HepG2 (cell line): ENCODE results near the gene TOR4A. TPM values are rescaled to one million over a fixed set of nuclear protein-coding genes. Genes with fewer than 3 reads are reported as not detected.

Experiments
- ATRX ChIP-seq: sonication (generic); formaldehyde crosslinking; IDR thresholded peaks from 2 replicates; pipeline ENCODE4 v1.4.0; 2020; ENCODE audit warnings: missing genetic modification reagents, borderline replicate concordance
- KAT2B ChIP-seq: fragments of 150-350 bp; IDR thresholded peaks from 2 replicates; pipeline ENCODE4 v1.6.1; 2014; ENCODE audit warnings: low read depth, low read length, borderline replicate concordance
- KLF13 ChIP-seq: sonication (generic); formaldehyde crosslinking; IDR thresholded peaks from 2 replicates; pipeline ENCODE4 v1.4.0; 2020; ENCODE audit warnings: mild to moderate bottlenecking, missing genetic modification reagents
- KLF9 ChIP-seq: IDR thresholded peaks from 2 replicates; pipeline ENCODE4 v1.6.1; 2016; ENCODE audit warnings: low read depth
- POLR2AphosphoS2 ChIP-seq: IDR thresholded peaks from 2 replicates; pipeline ENCODE4 v1.6.1; 2011; ENCODE audit warnings: low read depth, low read length, improper control_type of control experiment
- SNAPC2 ChIP-seq: sonication (generic); formaldehyde crosslinking; IDR thresholded peaks from 2 replicates; pipeline ENCODE4 v1.8.1; 2022; ENCODE audit warnings: mild to moderate bottlenecking, missing genetic modification reagents
- TEF ChIP-seq: sonication (generic); formaldehyde crosslinking; IDR thresholded peaks from 2 replicates; pipeline ENCODE4 v1.5.0; 2020; ENCODE audit warnings: missing genetic modification reagents
- ZBTB40 ChIP-seq, 2 experiments: fragments of 450-650 bp in 1 of 2; sonication (generic) in 1 of 2; formaldehyde crosslinking in 1 of 2; IDR thresholded peaks; 2 replicates each; pipeline versions ENCODE4 v1.6.1 to v1.8.0; 2016 to 2022; ENCODE audit warnings: antibody characterized with exemption in 1 of 2, mild to moderate bottlenecking in 1 of 2, missing genetic modification reagents in 1 of 2
- ZFP36L2 ChIP-seq: sonication (generic); formaldehyde crosslinking; IDR thresholded peaks from 2 replicates; pipeline ENCODE4 v1.4.0; 2020; ENCODE audit warnings: missing genetic modification reagents
- ZNF207 ChIP-seq: fragments of 450-650 bp; IDR thresholded peaks from 2 replicates; pipeline ENCODE4 v1.6.1; 2016; ENCODE audit warnings: antibody characterized with exemption, borderline replicate concordance
- ZNF224 ChIP-seq: sonication (generic); formaldehyde crosslinking; IDR thresholded peaks from 2 replicates; pipeline ENCODE4 v1.5.0; 2020; ENCODE audit warnings: mild to moderate bottlenecking, missing genetic modification reagents
- ZNF317 ChIP-seq: sonication (generic); formaldehyde crosslinking; IDR thresholded peaks from 2 replicates; pipeline ENCODE4 v1.5.0; 2020; ENCODE audit warnings: mild to moderate bottlenecking, missing genetic modification reagents
- ZNF460 ChIP-seq: sonication (generic); formaldehyde crosslinking; IDR thresholded peaks from 2 replicates; pipeline ENCODE4 v1.5.1; 2020; ENCODE audit warnings: missing genetic modification reagents, mild to moderate bottlenecking, borderline replicate concordance
- ZNF589 ChIP-seq: sonication (generic); formaldehyde crosslinking; conservative IDR thresholded peaks from 2 replicates; pipeline ENCODE4 v1.8.0; 2022; ENCODE audit warnings: mild to moderate bottlenecking, moderate library complexity, missing genetic modification reagents
- ZNF616 ChIP-seq: sonication (generic); formaldehyde crosslinking; IDR thresholded peaks from 2 replicates; pipeline ENCODE4 v1.5.0; 2020; ENCODE audit warnings: low read depth, mild to moderate bottlenecking, missing genetic modification reagents
- ZNF766 ChIP-seq: sonication (generic); formaldehyde crosslinking; IDR thresholded peaks from 2 replicates; pipeline ENCODE4 v1.5.0; 2020; ENCODE audit warnings: missing genetic modification reagents, borderline replicate concordance
- ZNF770 ChIP-seq: sonication (generic); formaldehyde crosslinking; IDR thresholded peaks from 2 replicates; pipeline ENCODE4 v1.5.0; 2020; ENCODE audit warnings: mild to moderate bottlenecking, missing genetic modification reagents
- ZNF773 ChIP-seq: sonication (generic); formaldehyde crosslinking; IDR thresholded peaks from 2 replicates; pipeline ENCODE4 v1.4.0; 2020; ENCODE audit warnings: missing genetic modification reagents, borderline replicate concordance
- polyA plus RNA-seq, 8 experiments: library from polyadenylated mRNA; depleted of rRNA in 3 of 8; stranded (reverse) in 7 of 8; unstranded in 1 of 8; fragments of >200 nt; fragmentation: Illumina TruSeq in 4 of 8; extraction: Trizol in 4 of 8; gene quantifications; 2 replicates each; pipeline versions ENCODE4 v1.2.1 to v1.2.3, GENCODE V29; 2011 to 2016; ENCODE audit warnings: low read depth in 4 of 8, missing spikeins in 1 of 8, mixed read lengths in 1 of 8; ENCODE audit not compliant: insufficient read depth in 1 of 8
- total RNA-seq, 5 experiments: library from RNA; depleted of rRNA; stranded (reverse); fragments of >200 nt; fragmentation: Illumina TruSeq; extraction: Trizol; gene quantifications; 2 replicates each; pipeline ENCODE4 v1.2.3, GENCODE V29; 2016; ENCODE audit warnings: low read depth in 1 of 5

The TOR4A gene
- total and polyA plus RNA-seq, 2 of the 13 experiments (the other 11 are each of a cell fraction or from before 2014, with no cell fraction given) = 11.1 to 14.2 TPM

- TF ChIP-seq ZNF770 (no peak), ZNF224 (CRISPR knock-in tag) (no peak; the same call in 1 of the 2 replicates), ZNF616 (CRISPR knock-in tag) (0 out of 2 replicates have a peak, but pooled peaks have one; percentile 38), ATRX (CRISPR knock-in tag) (no peak), ZNF317 (CRISPR knock-in tag) (no peak), ZNF589 (0 out of 2 replicates have a peak, but pooled peaks have one; percentile 3), ZNF766 (no peak), KLF9 (CRISPR knock-in tag) (no peak), ZNF773 (CRISPR knock-in tag) (peak; percentile 52; the same call in 1 of the 2 replicates), ZFP36L2 (CRISPR knock-in tag) (no peak), ZNF460 (CRISPR knock-in tag) (no peak), KLF13 (no peak), ZNF207 (no peak), SNAPC2 (CRISPR knock-in tag) (peak; percentile 73; the same call in 1 of the 2 replicates), KAT2B (no peak), ZBTB40 (IDR thresholded peaks at IDR 0.05) (no peak), ZBTB40 (CRISPR knock-in tag; IDR thresholded peaks at IDR 0.05) (no peak), POLR2AphosphoS2 (no peak), TEF (no peak)
These were observed 41.9 kb upstream of the TOR4A start (continued) for GRCh38 chr9:137235424-137236237.
